ENCODE measurements around the gene NDFIP1. TPM values are rescaled to one million over a fixed set of nuclear protein-coding genes. Genes with fewer than 3 reads are reported as not detected.

Gene NDFIP1
- total RNA-seq, 2 experiments from 2014 or later, result 18.7 to 33.1 TPM

DNA sequence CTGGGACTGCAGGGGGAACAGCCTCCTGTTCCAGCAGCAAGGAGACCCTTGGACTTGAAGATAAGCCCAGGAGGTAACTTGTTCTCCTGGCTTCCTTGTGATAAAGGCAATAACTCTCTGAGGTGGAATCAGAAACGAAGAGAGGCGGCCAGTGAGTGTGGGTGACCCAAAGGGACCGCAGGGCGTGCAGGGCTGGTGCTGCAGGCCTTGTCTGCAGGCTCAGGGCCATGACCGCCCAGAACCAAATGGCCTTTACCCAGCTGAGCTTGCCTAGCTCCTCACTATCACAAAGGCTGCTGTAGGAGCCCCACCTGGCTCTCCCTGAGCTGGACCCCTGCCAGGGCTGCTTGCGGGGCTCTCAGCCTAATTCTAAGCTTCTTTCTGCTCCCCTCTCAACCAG, 72.5 kb downstream of the NDFIP1 start:
- H3K79me2 ChIP-seq (ENCODE audit: insufficient read depth, low read depth, low read length), result no peaks in the 10 kb centered on the region
- no peaks in the 10 kb centered on the region for H4K20me1 ChIP-seq (ENCODE audit: insufficient read depth, low read length)
- H3K4me1 ChIP-seq (ENCODE audit: insufficient read depth, low read length, poor library complexity, severe bottlenecking), result no peaks in the 10 kb centered on the region
- peak overlapping the region; percentile 31; the same call in 1 of the 2 replicates for H2AFZ ChIP-seq (ENCODE audit: low read length)
- POLR2A ChIA-PET, result interaction anchor here (0.8 kb wide), 1 partner anchor 13 kb away, joined by 3 read pairs; no protein-coding TSS in a partner anchor
- no peak for DNase-seq (ENCODE audit: low spot score)
- intact Hi-C loops (cut with micrococcal nuclease; ENCODE audit: unreplicated experiment), result no loop called here
- CTCF ChIA-PET (ENCODE audit: unreplicated experiment), result no interaction called here
- no TSS peak for BruUV-seq (replicated peaks)
- H3K4me2 ChIP-seq (ENCODE audit: low read length), result no peak overlapping the region
- TF ChIP-seq EZH2phosphoT487 (IDR thresholded peaks at IDR 0.05; ENCODE audit: borderline replicate concordance, low read depth, low read length), result no peak
- TF ChIP-seq, protein P1, sequence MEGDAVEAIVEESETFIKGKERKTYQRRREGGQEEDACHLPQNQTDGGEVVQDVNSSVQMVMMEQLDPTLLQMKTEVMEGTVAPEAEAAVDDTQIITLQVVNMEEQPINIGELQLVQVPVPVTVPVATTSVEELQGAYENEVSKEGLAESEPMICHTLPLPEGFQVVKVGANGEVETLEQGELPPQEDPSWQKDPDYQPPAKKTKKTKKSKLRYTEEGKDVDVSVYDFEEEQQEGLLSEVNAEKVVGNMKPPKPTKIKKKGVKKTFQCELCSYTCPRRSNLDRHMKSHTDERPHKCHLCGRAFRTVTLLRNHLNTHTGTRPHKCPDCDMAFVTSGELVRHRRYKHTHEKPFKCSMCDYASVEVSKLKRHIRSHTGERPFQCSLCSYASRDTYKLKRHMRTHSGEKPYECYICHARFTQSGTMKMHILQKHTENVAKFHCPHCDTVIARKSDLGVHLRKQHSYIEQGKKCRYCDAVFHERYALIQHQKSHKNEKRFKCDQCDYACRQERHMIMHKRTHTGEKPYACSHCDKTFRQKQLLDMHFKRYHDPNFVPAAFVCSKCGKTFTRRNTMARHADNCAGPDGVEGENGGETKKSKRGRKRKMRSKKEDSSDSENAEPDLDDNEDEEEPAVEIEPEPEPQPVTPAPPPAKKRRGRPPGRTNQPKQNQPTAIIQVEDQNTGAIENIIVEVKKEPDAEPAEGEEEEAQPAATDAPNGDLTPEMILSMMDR (conservative IDR thresholded peaks at IDR 0.05; ENCODE audit: low read length), result no peak
- no peaks in the 10 kb centered on the region for H3K9me2 ChIP-seq (ENCODE audit: insufficient read depth, low read length)
- no peaks in the 10 kb centered on the region for H3K36me3 ChIP-seq (ENCODE audit: insufficient read depth, low read length)
- no peak overlapping the region for H3K27ac ChIP-seq (ENCODE audit: low read depth, low read length, poor library complexity, severe bottlenecking)
- H3K4me3 ChIP-seq (ENCODE audit: low read depth, low read length, poor library complexity, severe bottlenecking), result no peak overlapping the region
- H3K9me3 ChIP-seq (ENCODE audit: low read length), result no peaks in the 10 kb centered on the region

DNA sequence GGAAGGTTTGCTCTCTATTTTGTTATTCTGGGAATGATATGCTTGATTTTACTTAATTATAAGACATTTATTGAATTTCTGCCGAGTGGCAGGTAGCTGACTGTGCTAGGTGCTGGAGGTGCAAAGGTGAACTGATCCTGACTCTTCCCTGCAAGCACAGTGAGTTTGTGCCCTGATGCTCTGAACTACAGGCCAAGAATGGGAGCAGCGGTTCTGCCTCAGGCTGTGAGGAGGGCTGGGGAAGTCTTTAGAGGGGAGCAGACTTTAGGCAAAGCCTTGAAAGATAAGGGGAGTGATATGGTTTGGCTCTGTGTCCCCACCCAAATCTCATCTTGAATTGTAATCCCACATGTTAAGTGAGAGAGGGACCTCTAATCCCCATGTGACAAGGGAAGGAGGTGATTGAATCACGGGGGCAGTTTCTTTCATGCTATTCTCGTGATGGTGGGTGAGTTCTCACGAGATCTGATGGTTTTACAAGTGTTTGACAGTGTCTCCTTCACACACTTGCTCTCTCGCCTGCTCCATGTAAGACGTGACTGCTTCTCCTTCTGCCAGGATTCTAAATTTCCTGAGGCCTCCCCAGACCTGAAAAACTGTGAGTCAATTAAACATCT, 73.1 kb downstream of the NDFIP1 start:
- BruUV-seq (replicated peaks), result no TSS peak
- no peak for TF ChIP-seq EZH2phosphoT487 (IDR thresholded peaks at IDR 0.05; ENCODE audit: borderline replicate concordance, low read depth, low read length)
- TF ChIP-seq, protein P1 (conservative IDR thresholded peaks at IDR 0.05; ENCODE audit: low read length), result no peak

DNA sequence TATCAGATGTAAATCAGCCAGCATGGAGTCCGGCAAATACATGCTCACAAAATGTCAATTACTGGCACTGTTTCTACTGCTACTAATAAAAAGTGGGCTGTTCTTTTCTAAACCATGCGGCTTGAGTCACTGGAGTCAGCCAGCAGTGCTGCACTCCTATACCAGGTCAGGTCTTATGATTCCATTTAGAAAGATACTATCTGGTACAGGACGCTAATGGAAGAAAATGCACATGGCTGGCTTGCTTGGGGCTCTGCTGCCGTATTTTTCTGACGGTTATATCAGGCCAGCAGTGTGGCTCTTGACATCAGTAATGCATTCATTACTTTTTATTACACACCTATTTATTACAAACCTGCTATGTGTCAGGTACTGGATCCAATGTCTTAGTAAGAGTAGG, 74.3 kb downstream of the NDFIP1 start:
- H3K9me3 ChIP-seq (ENCODE audit: low read length), result no peaks in the 10 kb centered on the region
- no peak overlapping the region for H3K4me2 ChIP-seq (ENCODE audit: low read length)
- DNase-seq (ENCODE audit: low spot score), result no peak
- H3K9me2 ChIP-seq (ENCODE audit: insufficient read depth, low read length), result no peaks in the 10 kb centered on the region
- no peaks in the 10 kb centered on the region for H3K79me2 ChIP-seq (ENCODE audit: insufficient read depth, low read depth, low read length)
- H3K27ac ChIP-seq (ENCODE audit: low read depth, low read length, poor library complexity, severe bottlenecking), result no peak overlapping the region
- no peak overlapping the region for H2AFZ ChIP-seq (ENCODE audit: low read length)
- POLR2A ChIA-PET, result interaction anchor here (0.6 kb wide), 2 partner anchors 67 to 369 kb away, joined by 3 read pairs; no protein-coding TSS in a partner anchor
- H4K20me1 ChIP-seq (ENCODE audit: insufficient read depth, low read length), result no peaks in the 10 kb centered on the region
- H3K4me1 ChIP-seq (ENCODE audit: insufficient read depth, low read length, poor library complexity, severe bottlenecking), result no peaks in the 10 kb centered on the region
- no peak overlapping the region for H3K4me3 ChIP-seq (ENCODE audit: low read depth, low read length, poor library complexity, severe bottlenecking)
- BruUV-seq (replicated peaks), result no TSS peak
- TF ChIP-seq EZH2phosphoT487 (IDR thresholded peaks at IDR 0.05; ENCODE audit: borderline replicate concordance, low read depth, low read length), result no peak
- TF ChIP-seq, protein P1 (conservative IDR thresholded peaks at IDR 0.05; ENCODE audit: low read length), result no peak
- intact Hi-C loops (cut with micrococcal nuclease; ENCODE audit: unreplicated experiment), result no loop called here
- H3K36me3 ChIP-seq (ENCODE audit: insufficient read depth, low read length), result no peaks in the 10 kb centered on the region
- CTCF ChIA-PET (ENCODE audit: unreplicated experiment), result no interaction called here

More for the DNA sequence above, 73.1 kb downstream of the NDFIP1 start:
- Histone ChIP-seq H3K79me2 (ENCODE audit: insufficient read depth, low read depth, low read length) (no peaks in the 10 kb centered on the region), H3K4me2 (ENCODE audit: low read length) (no peak overlapping the region), H3K36me3 (ENCODE audit: insufficient read depth, low read length) (no peaks in the 10 kb centered on the region), H3K4me3 (ENCODE audit: low read depth, low read length, poor library complexity, severe bottlenecking) (no peak overlapping the region), H4K20me1 (ENCODE audit: insufficient read depth, low read length) (no peaks in the 10 kb centered on the region), H3K4me1 (ENCODE audit: insufficient read depth, low read length, poor library complexity, severe bottlenecking) (no peaks in the 10 kb centered on the region), H3K9me2 (ENCODE audit: insufficient read depth, low read length) (no peaks in the 10 kb centered on the region), H3K9me3 (ENCODE audit: low read length) (no peaks in the 10 kb centered on the region), H3K27ac (ENCODE audit: low read depth, low read length, poor library complexity, severe bottlenecking) (no peak overlapping the region), H2AFZ (ENCODE audit: low read length) (peak overlapping the region; percentile 31; the same call in 1 of the 2 replicates)
- ChIA-PET POLR2A (interaction anchor here (0.8 kb wide), 1 partner anchor 13 kb away, joined by 3 read pairs; no protein-coding TSS in a partner anchor), CTCF (ENCODE audit: unreplicated experiment) (no interaction called here)
- intact Hi-C loops (cut with micrococcal nuclease; ENCODE audit: unreplicated experiment), result no loop called here
- DNase-seq (ENCODE audit: low spot score), result peak; percentile 11
